ENCODE measurements around the gene GUCA1A.
"Not testable (repeated sequence)": the region's sequence is repeated elsewhere in the genome, so short reads cannot be mapped to it uniquely, and the experiment has no call there.

GUCA1A gene

DNA sequence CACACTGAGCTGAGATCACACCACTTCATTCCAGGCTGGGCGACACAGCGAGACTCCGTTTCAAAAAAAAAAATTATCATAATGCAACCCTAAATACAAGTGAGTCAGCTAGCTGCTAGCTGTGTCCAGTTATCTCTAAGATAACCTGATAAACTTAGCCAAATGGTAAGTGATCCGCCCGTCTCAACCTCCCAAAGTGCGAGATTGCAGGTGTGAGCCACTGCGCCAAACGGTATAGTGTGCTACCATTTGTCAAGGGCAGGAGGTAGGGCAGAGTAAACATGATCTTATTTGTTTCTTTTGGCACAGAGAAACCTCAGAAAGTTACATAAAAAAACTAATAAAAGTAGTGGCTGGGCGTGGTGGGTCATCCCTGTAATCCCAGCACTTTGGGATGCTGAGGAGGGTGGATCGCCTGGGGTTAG lies 26.0 kb upstream of the GUCA1A start:
- DNase-seq, result no peak

GRCh38 chr6:42148058-42148457 lies 25.1 kb upstream of the GUCA1A start:
- no peak for DNase-seq

DNA sequence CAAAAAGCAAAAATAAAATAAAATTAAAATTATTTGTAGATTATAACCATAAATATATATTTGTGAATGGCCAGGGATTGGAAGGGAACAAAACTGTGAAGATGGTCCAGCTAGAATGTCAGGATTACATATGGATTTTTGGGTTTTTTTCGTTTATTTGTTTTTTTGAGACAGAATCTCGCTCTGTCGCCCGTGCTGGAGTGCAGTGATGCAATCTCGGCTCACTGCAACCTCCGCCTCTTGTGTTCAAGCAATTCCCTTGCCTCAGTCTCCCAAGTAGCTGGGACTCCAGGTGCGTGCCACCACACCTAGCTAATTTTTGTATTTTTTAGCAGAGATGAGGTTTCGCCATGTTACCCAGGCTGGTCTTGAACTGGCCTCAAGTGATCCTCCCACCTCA lies 22.9 kb upstream of the GUCA1A start:
- DNase-seq, result no peak

- no peak for DNase-seq
Observed at GRCh38 chr6:42152024-42152423, 21.1 kb upstream of the GUCA1A start.

DNA sequence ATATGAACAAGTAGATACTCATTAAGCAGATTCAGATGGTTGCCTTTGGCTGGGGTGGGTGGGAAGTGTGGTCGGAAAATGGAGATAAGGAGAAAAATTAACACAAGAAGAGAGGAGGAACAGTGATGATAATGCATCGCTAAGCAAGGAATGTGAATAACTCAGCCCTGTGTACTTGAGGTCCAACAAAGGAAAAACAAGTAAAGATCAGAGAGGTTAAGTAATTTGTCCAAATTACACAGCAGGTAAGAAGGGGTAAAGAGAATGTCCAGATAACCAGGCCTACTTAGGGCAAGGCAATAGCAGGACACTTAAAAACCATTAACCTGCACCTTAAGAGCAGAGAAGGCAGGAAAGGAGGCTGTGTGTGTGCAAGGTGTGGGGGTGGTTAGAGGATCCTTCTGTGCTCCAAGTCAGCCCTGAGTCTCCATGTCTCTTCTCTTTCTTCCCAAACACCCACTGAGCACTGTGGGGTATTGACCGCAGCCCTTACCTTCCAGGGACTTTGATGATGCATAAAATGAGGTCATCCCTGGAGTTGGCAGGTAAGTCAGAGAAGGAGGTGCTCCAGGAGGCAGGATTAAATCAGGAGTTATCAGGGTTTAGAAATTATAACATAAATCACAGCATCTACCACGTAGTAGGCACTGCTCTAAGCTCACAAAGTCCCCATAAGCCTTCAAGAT lies 20.5 kb upstream of the GUCA1A start:
- not testable (repeated sequence) for DNase-seq

DNA sequence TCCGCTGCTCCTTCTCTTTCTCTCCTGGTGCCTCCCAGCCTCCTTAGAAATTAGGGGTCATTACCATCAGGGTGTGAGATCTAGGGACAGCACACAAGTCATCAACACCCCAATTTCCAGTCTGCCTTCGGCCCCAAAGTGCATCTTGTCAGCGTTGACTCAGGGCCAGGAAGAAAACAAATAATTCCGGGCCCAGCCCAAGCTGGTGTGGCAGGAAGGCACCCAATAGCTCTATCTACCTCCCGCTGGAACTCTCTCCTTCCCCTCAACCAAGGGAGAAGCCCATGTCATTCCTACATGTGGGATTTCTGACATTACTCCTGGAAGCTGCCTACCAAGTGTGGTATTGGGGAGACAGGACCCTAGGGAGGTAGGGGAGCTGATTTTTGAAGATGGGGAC lies 19.2 kb upstream of the GUCA1A start:
- DNase-seq, result no peak

DNA sequence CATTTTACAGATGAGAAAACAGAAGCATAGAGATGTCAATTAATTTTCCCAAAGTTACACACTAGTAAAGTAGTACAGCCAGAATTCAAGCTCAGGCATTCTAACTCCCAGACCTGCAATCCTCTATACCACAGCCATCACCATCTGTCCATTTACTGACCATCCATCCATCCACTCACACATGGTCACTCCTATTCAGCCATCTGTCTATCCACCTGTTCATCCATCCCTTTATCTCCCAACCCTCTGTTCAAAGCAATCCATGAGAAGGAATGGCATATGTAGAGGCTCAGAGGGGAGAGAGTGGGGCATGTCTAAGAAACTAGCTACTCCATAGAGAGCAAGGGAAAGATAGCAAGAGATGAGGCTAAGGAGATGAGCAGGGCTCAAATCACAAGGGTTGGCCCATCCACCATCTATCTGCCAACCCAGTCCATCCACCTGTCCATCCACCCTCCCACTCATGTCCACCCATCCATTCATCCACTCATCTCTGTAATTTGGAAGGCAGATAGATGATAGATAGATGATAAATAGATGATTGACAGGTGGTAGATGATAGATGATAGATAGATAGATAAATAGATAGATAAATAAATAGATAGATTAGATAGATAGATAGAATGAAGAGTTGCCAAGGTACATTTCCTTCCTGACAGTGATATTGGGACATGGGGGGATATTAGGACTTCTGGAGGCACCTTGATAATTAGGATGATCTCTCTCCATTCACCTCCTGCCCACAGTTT lies 18.5 kb upstream of the GUCA1A start:
- no peak for DNase-seq

DNA sequence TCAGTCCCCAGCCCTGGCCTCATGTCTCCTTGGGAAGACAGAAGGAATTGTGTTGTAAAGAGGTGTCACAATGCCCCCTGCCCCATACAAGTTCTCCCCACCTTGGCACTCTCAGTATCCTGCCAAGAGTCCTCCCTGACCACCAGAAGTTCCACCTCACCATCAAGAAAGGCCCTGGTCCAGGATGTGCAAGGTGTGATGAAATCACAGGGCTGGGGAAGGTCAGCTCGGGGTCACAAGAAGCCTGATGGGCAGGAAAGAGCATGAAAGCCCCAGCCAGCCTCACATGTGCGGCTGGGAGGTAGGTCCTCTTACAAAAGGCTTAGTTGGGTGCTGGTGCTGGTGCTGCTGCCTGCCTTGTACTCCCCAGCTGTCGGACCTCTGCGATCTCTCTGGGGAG lies 17.9 kb upstream of the GUCA1A start:
- no peak for DNase-seq

DNA sequence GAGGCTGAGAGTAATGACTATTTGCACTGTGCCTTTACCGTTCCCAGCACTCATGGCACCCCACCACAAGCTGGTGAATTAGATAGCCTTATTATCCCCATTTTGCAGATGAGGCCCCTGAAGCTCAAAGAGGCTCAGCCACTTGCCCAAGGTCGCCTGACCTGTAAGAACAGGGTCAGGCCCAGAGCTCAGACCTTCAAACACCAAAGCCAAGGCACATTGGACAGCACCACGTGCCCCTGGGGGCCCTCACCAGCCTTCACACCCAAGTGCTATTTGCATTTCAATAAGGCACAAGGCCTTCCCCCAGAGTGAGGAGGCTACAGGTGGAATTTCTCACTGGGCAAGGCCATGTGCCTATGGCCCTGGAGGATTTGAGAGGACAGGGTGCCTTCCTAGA lies 16.5 kb upstream of the GUCA1A start:
- DNase-seq, result no peak

GRCh38 chr6:42158011-42158410 lies 15.2 kb upstream of the GUCA1A start:
- DNase-seq, result peak; percentile 22

DNA sequence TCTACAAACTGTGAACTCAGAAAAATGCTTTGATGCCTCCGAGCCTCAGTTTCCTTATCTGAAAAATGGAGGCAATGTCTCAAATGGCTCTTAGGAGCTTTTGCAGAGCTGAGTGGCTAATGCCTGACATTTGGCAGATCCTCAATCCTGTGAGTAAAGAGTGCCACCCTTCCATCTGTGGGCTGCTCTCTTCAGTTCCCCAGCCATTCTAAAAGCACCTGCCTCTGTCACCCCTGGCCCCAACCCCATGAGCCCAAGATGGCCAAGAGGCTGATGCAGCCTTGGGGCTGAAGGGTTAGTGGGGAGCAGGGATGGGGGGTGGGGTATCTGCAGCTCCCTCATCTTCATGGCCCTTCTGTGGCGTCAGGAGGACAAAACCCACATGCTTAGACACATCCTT lies 14.5 kb upstream of the GUCA1A start:
- no peak for DNase-seq

DNA sequence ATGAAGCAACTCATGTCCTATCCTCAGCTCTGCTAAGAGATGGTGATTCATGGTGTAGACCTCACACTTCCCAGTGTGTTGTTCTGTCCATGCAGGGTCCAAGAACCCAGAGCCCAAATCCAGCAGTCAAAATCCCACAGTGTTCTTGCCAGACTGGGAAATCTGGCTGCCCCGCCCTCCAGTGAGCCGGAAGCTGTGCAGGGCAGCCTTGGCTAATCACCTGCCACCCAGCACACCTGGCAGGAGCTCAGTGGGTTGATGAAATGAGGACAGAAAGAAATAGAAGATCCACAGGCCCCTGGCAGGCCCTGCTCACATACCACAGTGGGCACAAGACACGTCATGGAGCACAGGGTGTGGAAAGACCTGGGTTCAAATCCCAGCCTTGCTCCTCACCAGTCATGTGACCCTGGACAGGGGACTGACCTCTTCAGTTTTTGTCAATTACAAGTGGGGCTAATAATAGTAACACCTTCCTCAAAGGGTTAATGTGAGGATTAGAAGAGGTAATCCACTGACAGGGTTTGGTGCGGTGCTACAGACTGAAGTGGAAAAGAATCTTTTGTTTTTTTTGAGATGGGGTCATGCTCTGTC lies 13.6 kb upstream of the GUCA1A start:
- DNase-seq, result no peak

DNA sequence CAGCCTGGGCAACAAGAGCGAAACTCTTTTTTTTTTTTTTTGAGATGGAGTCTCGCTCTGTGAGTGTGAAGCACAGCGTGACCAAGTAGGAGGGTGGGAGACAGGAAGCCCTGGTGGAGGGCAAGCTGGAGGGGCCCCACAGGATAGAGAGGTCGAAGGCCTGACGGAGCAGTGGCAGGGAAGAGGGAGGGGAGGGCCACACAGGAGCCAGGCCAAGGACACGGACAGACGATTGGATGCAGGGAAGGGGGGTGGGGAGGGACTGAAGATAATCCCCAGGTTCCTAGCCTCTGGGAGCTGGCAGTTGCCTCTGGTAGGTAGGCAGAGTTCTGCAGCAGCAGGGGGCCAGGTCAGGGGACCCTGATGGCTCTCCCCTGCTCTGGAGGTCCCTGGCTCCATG lies 10.8 kb upstream of the GUCA1A start:
- DNase-seq, result no peak

DNA sequence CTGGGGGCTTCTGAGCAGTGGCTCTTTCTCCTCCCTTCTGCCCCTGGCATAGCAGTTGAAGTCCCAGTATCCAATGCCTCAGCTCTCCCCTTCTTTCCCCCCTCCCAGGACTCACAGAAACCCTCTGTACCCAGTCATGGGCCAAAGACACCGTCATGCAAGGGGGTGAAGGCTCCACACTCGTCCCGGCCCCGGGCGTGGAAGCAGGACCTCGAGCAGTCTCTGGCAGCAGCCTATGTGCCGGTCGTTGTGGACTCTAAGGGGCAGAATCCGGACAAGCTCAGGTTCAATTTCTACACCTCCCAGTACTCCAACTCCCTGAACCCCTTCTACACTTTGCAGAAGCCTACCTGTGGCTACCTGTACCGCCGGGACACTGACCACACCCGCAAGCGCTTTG lies 10.4 kb upstream of the GUCA1A start:
- no peak for DNase-seq

DNA sequence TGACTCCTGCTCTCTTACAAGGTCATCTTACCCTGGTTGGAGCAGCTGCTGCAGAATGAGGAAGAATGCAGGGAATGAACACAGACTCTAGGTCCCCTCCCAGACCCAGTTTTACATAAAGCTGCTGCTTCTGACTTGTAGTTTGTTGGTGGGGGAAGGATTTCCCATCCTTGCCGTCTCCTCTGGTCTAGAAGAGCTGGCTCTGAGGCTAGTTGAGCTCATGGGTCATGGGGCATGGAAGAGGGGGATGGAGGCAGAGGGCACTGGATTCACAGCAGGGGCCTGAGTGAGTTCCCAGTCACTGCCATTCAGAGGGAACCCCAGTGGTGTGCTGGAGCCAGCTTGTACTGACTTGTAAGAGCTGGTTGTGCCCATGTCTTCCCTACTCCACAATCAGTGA lies 9.2 kb upstream of the GUCA1A start:
- no peak for DNase-seq

- DNase-seq, result peak; percentile 29
Observed at GRCh38 chr6:42165016-42165415, 8.1 kb upstream of the GUCA1A start.

DNA sequence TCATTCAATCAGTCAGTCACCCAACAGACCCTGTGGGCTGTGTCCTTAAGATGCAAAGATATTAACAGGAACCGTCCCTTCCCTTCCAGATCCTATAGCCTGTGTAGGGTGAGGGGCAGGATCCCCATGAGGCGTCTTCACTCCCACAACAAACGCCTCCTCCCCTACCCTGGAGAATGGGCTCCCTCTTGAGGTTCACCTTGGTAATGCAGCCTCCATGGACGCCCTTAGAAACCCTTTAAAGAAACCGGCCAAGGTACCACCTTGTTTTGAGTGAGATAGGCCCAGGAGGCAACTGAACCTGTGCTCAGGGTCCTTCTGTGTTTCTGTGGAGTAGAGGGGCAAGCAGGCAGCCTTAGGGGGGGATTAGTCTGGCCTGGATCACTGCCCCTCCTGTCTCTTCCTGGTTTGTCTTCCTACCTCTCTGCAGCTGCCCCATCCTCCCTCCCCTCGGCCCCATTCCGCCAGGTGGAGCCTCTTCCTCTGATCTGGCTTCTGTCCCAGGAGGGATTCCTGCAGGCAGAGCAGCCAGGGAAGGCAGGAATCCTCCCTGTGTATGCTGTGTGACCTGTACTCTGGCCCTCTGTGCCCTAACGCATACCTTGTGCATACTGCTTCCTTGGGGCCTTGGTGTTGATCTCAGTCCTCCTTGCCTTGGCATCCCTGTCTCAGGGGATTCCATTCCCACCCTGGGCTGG lies 6.6 kb upstream of the GUCA1A start:
- peak; percentile 67 for DNase-seq

DNA sequence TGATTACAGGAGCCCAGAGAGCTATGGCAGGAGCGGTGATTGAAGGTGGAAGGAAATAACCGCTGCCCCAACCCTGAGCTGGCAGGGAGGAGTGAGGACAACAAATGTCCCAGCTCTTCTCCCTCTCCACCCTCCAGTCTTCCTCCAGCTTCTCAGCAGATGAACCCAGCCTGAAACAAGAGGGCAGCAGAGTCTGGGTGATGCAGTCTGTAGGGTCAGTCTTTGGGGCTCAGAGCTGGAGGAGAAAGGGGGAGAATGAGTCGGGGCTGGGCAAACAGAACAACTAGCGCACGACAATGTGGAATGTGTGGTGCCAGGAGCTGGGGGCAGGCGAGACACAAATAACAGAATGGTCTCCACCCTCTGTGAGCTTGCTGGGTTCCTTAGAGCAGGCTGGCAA lies 4.5 kb upstream of the GUCA1A start:
- DNase-seq, result no peak

DNA sequence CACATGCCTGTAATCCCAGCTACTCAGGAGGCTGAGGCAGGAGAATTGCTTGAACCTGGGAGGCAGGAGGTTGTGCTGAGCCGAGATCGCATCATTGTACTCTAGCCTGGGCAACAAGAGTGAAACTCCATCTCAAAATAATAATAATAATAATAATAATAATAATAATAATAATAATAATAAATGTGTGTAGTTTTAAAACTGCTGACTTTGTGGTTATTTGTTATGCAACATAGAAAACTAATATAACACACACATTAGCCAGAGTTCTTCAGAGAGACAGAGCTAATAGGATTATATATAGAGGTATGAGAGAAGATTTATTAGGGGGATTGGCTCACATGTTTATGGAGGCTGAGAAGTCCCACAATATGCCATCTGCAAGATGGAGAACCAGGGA lies 3.4 kb upstream of the GUCA1A start:
- not testable (repeated sequence) for DNase-seq

DNA sequence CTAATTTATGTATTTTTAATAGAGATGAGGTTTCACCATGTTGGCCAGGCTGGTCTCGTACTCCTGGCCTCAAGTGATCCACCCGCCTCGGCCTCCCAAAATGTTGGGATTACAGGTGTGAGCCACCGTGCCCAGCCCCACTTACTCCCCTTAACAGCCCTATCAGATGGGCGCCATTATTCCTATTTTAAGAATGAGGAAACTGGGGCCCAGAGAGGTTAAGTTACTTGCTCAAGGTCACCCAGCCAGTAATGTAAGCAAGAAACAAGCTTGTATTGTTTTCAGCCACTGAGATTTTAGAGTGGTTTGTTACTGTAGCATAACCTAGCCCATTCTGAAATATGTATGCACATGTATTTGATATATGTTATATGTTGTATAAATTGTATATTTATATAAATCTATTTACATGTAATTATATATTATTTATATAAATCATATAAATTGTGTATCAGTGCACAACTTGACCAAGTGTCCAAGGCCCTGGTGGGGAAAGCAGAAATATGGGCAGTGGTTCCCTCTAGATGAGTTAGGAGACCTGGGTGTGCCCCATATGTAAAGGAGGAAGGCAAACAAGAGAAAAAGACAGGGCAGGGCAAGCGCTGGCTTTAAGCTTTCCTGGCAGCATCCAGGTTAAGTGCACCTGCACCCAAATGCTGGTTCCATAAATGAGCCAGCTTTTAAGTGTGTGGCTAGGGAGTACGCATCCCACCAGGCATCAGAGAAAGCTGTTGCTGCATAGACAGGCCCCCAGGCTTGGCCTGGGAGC lies 1.2 kb upstream of the GUCA1A start:
- DNase-seq, result no peak

GRCh38 chr6:42175860-42176259 lies 2.7 kb downstream of the GUCA1A start:
- no peak for DNase-seq

DNA sequence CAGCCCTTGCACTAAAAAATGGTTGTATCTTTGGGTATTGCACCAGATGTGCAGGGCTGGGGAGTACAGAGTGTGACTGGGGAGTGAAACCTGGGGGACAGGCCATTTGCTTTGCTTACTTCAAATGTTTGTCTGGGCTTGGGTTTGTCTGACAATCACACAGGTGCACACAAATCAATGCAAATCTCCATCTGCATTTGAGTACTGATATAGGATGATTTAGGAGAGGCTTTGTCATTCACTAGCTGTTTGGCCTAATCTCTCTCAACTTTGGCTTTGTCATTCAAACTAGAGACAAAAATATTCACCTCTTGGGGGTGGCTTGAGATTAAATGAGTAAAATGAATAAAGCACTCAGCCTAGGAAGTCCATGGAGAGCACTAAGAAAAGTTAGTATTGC lies 3.8 kb downstream of the GUCA1A start:
- no peak for DNase-seq
